NCI-H446 (cell line): ENCODE measurements around the gene FBXO47.
"Not testable (repeated sequence)": the region's sequence is repeated elsewhere in the genome, so short reads cannot be mapped to it uniquely, and the experiment has no call there.

Source experiments
- DNase-seq, 2 experiments: peaks; one replicate each; lab custom pipeline; 2025; lab: John Stamatoyannopoulos, UW

FBXO47 gene

DNA sequence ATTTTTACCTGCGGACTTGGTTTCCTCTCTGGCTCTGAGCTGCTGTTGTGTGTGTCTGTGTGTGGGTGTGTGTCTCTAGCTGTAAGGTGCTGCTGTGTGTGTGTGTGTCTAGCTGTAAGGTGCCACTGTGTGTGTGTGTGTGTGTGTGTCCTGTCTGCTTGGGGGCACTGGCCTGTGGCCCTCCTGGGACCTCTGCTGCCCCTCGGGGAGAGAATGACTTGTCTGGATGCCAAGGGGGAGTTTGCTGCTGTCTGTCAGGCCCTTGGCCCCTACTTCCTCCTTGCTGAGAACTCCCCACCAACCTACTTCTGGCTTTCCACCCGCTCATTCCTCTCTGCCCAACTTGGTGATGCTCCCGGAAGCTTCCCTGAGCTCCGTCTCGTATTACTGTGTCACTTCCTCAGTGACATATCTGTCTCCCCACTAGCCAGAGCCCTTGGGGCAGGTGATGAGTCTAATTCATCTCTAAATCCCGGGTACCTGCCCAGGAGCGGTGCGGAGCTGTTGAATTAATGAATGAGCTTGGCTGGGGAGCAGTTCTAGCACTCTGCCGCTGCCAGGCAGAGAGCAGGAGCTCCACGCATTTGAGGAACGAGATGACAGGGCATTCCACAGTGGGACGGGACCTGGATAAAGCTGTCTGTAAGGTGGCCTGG lies 45.3 kb downstream of the FBXO47 start:
- DNase-seq: no peak

DNA sequence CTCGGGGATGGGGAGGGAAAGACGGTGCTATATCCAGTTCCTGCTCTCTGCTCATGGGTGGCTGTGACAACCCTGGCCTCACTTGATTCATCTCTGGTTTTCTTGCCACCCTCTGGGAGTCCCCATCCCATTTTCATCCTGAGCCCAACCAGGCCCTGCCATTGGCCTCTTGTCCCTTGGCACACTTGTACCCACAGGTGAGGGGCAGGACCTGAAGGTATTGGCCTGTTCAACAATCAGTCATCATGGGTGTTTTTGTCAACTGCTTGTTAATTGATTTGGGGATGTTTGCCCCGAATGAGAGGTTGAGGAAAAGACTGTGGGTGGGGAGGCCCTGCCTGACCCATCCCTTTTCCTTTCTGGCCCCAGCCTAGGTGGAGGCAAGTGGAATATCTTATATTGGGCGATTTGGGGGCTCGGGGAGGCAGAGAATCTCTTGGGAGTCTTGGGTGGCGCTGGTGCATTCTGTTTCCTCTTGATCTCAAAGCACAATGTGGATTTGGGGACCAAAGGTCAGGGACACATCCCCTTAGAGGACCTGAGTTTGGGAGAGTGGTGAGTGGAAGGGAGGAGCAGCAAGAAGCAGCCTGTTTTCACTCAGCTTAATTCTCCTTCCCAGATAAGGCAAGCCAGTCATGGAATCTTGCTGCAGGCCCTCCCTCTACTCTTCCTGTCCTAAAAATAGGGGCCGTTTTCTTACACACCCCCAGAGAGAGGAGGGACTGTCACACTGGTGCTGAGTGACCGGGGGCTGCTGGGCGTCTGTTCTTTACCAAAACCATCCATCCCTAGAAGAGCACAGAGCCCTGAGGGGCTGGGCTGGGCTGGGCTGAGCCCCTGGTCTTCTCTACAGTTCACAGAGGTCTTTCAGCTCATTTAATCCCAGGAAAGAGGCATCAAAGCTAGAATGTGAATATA lies 46.6 kb downstream of the FBXO47 start:
- DNase-seq: no peak

DNA sequence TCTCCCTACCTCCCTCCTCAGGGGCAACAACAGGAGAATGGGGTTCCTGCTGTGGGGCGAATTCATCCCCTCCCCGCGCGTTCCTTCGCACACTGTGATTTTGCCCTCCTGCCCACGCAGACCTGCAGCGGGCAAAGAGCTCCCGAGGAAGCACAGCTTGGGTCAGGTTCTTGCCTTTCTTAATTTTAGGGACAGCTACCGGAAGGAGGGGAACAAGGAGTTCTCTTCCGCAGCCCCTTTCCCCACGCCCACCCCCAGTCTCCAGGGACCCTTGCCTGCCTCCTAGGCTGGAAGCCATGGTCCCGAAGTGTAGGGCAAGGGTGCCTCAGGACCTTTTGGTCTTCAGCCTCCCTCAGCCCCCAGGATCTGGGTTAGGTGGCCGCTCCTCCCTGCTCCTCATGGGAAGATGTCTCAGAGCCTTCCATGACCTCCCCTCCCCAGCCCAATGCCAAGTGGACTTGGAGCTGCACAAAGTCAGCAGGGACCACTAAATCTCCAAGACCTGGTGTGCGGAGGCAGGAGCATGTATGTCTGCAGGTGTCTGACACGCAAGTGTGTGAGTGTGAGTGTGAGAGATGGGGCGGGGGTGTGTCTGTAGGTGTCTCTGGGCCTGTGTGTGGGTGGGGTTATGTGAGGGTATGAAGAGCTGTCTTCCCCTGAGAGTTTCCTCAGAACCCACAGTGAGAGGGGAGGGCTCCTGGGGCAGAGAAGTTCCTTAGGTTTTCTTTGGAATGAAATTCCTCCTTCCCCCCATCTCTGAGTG lies 47.7 kb downstream of the FBXO47 start:
- no peak for DNase-seq

DNA sequence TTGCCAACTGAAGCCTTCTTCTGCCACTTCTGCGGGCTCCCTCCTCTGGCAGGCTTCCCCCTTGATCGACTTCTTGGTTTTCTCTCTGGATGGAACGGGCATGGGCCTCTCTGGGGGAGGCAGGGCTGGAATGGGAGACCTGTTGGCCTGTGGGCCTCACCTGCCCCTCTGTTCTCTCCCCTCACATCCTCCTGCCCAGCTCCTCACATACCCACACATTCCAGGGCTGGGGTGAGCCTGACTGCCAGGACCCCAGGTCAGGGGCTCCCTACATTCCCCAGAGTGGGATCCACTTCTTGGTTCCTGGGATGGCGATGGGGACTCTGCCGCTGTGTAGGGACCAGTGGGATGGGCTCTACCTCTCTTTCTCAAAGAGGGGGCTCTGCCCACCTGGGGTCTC lies 48.3 kb downstream of the FBXO47 start:
- DNase-seq: no peak

DNA sequence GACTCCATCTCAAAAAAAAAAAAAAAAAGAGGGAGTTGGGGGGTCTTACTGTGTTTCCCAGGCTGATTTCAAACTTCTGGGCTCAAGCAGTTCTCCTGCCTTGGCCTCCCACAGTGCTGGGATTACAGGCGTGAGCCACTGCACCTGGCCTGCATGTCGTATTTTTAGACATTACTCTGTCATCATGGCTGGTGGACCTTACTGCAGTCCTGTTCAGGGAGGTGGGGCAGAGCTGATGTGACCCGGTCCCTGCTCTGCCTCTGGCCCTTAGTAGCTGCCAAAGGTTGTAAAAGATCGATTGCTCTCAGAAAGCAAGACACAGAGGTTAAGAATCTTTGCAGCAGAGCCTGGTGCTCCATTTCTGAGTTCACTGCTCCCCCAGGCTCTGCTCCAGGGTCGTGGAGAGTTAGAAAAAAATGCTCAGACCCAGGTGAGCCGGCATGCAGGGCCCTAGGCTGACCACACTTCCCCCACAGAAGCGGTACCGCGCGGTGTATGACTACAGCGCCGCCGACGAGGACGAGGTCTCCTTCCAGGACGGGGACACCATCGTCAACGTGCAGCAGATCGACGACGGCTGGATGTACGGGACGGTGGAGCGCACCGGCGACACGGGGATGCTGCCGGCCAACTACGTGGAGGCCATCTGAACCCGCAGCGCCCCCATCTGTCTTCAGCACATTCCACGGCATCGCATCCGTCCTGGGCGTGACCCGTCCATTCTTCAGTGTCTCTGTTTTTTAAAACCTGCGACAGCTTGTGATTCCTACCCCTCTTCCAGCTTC lies 48.9 kb downstream of the FBXO47 start:
- DNase-seq: no peak

DNA sequence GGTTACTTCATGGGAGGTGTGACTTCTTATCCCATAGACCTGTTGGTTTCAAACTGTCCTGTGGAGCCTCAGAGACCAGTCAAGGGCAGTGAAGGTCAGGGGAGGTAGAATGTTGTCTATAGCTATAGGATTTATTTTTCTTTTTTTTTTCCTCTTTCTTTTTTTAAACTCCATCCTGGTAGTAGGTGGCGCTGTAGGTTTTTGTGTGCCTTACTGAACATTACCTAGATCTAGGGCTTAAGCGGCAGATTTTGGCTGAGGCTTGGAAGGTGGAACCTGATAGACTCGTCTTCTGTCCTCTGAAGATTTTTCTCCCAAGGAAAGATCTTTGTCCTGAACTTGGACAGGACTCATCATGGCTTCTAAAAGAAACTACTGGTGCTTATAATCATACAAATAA lies 49.9 kb downstream of the FBXO47 start:
- no peak for DNase-seq

DNA sequence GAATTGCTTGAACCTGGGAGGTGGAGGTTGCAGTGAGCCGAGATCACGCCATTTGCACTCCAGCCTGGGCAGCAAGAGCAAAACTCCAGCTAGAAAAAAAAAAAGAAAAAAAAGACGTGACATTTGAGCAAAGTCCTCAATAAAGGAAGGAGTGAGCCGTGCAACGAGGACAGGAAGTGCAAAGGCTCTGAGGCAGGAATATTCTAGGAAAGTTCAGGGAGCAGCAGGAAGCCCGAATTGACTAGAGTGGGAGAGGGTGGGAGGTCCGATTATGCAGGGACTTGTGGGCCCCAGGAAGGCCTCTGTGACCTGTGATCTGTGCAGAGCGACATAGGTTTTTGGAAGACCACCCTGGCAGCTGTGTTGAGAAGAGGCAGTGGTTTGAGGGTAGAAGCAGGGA lies 50.4 kb downstream of the FBXO47 start:
- DNase-seq: no peak

DNA sequence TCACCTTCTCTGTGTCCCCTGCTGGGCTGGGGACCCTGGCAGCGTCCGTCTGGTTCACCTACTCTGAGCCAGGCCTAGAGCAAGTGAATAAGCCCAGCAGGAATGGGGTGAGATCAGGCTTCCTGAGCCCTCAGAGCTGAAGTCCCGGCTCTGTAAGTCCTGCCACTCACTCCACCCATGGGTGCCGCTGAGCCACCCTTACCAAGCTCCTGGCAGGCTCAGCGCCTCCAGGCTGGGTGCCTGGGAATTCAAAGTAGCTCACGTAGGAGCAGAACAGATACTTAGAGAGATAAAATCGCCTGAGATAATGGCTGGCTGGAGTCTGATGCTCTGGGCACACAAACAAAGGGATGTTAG lies 51.6 kb downstream of the FBXO47 start:
- no peak for DNase-seq

DNA sequence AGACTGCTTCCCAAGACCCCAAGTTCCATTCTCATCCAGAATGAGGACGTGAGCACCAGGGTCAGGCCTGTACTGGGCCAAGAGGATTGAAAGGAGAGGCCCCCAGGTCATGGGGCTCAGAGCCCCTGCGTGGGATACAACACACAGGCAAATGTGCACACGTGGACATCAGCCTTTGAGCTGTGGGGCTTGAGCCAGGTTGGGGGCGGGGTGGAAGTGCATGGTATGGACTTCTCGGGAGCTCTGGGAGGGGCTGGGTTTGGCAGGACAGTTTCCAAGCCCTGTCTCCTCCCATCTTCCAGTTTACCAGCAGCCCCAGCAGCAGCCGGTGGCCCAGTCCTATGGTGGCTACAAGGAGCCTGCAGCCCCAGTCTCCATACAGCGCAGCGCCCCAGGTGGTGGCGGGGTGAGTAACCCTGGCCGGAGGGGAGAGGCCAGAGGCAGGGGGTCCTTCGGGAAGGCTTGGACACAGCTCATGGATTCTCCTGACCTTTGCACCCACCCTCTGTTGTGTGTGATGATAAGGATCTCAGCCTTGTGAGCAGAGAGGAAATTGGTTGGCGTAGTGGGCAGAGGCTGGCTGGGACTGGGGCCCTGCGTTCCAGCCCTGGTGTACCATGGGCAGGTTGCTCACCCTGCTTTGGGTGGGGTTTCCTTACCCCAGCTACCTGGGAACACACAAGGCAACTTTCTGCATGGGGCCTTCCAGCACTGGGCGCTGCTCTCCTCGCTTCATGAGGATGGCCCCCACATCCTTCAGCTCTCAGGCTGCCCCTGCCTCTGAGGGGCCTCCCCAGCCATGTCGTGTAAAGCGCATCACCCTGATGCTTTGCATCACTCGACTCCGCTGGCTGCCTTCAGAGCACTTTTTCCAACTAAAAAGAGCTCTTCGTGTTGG lies 52.2 kb downstream of the FBXO47 start:
- DNase-seq: no peak

DNA sequence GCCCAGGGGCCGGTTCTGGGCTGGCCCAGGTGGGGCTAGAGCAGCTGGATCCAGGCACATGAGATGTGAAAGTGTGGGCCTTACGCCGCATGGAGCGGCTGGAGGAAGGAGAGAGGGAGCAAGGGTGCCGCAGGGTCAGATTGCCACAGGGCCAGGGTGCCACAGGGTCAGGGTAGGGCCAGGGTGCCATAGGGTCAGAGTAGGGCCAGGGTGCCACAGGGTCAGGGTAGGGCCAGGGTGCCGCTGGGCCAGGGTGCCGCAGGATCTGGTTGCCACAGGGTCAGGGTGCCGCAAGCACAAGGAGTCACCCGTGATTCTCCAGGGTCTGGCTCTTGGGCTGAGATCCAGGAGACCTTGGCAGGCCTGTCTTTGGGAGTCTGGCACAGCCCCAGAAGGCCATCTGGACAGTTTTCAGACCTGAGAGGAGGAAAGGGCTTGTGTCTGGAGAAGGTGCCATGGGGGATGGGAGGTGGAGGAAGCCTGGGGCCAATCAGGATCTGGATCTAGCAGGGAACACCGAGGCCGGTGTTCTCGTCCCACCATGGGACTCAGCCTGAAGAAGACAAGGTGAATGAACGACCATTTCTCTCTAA lies 54.9 kb downstream of the FBXO47 start:
- DNase-seq: peak in 1 of 2 experiments; percentile 79

DNA sequence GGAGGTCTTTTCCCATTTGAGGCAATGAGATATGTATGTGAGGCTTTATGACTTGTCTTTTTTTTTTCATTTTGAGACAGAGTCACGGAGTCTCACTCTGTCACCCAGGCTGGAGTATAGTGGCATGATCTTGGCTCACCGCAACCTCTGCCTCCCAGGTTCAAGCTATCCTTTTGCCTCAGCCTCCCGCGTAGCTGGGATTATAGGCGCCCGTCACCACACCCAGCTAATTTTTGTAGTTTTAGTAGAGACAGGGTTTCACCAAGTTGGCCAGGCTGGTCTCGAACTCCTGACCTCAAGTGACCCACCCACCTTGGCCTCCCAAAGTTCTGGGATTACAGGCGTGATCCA lies 55.5 kb downstream of the FBXO47 start:
- DNase-seq: not testable (repeated sequence)

DNA sequence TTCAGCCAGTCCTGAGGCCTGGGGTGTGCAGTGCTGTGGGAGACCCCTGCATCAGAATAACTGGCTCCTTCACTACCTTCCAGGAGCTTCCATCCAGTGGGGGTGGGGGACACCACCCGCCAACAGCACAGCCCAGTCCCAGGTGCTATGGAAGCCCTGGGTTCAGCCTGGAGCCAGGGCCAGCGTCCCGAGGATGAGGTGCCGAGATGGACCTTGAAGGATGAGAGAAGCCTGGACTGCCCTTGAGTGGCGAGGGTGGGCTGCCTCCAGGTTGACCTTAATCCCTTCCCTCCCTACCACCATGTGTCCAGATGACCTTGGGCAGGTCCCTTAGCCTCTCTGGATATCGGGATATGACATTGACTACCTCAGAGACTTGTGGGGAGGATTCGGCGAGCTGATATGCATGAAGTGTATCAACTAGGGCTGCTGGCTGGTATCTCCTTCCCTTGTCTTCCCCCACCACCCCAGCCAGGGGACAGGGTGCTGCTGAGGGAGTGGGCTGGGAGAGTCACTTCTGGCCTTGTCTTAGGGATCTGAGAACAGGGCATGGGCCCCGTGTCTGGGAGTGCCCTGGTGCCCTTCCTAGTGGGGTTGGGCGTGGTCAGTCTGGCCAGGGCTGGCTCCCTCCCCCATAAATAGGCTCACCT lies 56.0 kb downstream of the FBXO47 start:
- no peak for DNase-seq

DNA sequence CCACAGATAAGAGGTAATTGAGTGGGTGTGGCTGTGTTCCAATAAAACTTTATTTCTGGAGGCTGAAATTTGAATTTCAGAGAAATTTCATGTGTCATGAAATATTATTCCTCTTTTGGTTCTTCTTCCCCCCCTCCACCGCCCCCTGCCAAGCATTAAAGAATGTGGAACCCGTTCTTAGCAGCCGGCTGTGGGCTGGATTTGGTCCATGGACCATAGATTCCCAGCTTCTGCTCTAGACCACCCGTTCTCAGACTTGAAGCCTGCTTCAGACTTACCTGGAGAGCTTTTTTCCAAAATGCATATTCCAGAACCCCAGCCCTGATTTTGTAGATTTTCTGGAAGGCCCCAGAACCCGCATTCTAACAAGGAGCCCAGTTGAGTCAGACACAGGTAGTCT lies 56.9 kb downstream of the FBXO47 start:
- DNase-seq: no peak

DNA sequence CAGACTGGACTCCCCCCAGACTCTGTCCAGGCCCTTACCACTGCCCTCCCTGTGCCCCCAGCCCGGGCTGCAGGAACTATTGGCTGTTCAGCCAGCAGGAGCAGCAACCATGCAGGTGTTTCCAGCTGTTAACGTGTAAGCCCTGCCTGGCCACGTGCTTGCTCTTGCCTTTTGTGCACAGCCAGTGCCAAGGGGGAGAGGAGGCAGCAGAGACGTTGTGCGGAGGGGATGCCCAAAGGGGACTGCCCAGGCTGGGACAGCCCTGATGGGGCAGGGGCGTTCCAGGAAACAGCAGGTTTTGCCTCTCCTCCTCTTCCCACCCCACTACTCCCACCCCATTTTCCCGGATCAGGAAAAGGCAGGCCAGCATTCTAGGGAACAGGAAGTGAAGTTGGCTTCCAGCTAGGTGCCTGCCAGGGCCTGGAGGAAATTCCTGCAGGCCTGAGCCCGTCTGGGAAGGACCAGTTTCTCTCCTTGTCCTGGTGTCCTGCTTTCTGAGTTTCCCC lies 58.5 kb downstream of the FBXO47 start:
- DNase-seq: no peak

DNA sequence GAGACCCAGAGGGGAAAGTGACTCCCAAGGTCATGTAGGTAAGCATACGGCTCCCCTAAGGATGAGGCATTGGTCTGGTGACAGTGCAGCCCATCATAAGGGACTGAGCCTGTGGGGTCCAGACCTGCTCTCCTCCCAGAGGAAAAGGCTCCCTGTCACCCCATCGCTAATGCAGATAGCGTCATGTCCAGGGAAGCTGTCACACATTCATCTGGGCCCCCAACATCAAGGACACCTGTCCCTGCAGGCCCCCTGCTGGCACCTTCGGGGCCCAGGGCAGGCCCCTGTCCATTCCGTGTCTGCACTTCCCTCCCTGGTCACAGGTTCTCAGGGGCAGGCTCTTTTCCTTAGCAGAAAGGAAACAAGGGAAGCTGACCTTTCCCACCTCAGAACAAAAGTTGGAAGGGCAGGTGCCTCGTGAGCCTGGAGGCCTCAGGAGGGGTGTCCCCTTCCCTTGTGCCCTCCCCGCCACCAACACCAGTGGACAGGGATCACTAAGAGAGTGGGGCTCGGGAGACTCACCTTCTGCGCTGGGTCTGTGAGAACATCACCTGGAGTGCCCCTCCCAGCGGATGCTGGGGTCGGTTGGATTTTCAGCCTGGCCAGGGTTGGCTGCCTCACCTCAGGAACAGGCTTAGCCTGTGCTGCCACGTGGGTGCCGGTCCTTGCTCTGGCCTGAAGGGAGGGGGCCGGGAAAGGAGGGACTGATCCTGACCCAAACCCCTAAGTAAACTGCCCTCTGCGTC lies 59.1 kb downstream of the FBXO47 start:
- no peak for DNase-seq

DNA sequence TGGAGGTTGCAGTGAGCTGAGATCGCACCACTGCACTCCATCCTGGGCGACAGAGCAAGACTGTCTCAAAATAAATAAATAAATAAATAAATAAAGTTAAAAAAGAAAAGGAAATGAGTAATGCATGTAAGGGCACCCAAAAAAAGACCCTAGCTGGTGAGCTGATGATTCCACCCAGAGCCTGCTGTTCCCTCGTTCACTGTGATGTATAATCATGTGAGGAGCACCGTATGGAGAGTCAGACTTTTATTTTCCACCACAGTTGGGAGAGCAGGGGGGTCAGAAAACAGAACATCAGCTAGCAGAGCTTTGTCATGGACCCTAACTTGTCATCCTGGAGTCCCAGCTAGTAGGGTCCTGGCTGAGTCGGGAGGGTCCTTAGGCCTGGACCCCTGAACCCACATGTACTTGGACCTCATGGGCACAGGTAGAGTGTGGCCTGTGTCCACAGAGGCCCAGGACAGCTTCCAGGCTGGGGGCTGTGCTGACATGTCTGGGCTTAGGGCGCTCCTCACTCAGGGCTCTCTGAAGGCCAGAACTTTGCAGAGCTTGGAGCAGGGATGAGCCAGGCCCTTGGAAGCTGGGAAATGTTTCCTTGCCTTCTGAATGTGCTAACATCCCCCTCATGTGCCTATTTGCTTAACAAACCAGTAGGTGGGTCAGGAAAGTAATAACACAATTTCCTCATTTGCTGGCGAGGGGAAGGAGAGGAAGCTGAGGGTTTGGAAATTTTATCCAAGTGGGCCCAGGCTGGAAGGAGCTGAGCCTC lies 60.6 kb downstream of the FBXO47 start:
- DNase-seq: no peak

DNA sequence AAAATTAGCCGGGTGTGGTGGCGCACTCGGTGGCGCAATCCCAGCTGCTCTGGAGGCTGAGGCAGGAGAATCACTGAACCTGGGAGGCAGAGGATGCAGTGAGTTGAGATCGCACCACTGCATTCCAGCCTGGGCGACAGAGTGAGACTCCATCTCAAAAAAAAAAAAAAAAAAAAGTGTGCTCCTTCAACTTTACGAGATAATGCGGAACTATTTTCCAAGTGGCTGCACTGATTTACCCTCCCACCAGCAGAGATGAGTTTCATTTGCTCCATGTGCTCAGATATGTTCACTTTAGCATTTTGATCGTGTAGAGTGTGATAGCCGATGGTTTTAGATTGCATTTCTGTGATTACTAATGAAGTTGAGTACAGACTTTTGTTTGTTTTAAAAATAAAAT lies 61.8 kb downstream of the FBXO47 start:
- DNase-seq: no peak

DNA sequence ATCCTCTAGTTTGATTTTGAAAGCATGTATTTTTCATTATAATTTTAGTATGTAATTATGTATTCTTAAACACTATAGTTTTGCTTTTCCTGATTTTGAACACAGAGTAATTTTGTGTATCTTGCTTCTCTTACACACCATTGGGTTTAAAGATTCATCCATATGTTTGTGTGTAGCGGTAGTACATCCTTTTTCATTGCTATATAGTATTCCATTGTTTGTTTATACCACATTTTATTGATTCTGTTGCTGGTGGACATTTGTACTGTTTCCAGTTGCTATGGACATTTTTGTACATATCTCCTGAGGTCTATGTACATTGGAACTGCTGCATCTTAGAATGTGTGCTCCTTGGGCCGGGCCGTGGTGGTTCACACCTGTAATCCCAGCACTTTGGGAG lies 62.3 kb downstream of the FBXO47 start:
- no peak for DNase-seq
